GM21390 (cell line): Measurements from ENCODE around the gene SLC25A26.
A peak's percentile ranks its signal among the peaks of the same experiment; 100 is the strongest.

Source experiments
- ATAC-seq: cut with Tn5 transposase; IDR thresholded peaks from one replicate; pipeline ENCODE4 v1.9.1; 2021; ENCODE audit not compliant: unreplicated experiment

The SLC25A26 gene

GRCh38 chr3:66317750-66318376 is 97.1 kb downstream of the SLC25A26 start:
- ATAC-seq = no peak

GRCh38 chr3:66320390-66320789 is 99.6 kb downstream of the SLC25A26 start:
- no peak for ATAC-seq

- no peak for ATAC-seq
Measured at GRCh38 chr3:66322436-66322835, 101.6 kb downstream of the SLC25A26 start.

- no peak for ATAC-seq
Measured at GRCh38 chr3:66326340-66326739, 105.5 kb downstream of the SLC25A26 start.

GRCh38 chr3:66335671-66336070 is 114.9 kb downstream of the SLC25A26 start:
- ATAC-seq = no peak

- no peak for ATAC-seq
Measured at GRCh38 chr3:66336333-66336766, 115.5 kb downstream of the SLC25A26 start.

GRCh38 chr3:66338927-66339326 is 118.1 kb downstream of the SLC25A26 start:
- no peak for ATAC-seq

GRCh38 chr3:66342717-66343356 is 122.0 kb downstream of the SLC25A26 start:
- no peak for ATAC-seq

GRCh38 chr3:66344391-66344811 is 123.6 kb downstream of the SLC25A26 start:
- no peak for ATAC-seq

GRCh38 chr3:66344848-66345578 is 124.2 kb downstream of the SLC25A26 start:
- ATAC-seq = no peak

- ATAC-seq = no peak
Measured at GRCh38 chr3:66348704-66349103, 127.9 kb downstream of the SLC25A26 start.

GRCh38 chr3:66350601-66351000 is 129.8 kb downstream of the SLC25A26 start:
- no peak for ATAC-seq

- no peak for ATAC-seq
Measured at GRCh38 chr3:66353039-66353438, 132.2 kb downstream of the SLC25A26 start.

- no peak for ATAC-seq
Measured at GRCh38 chr3:66353530-66353929, 132.7 kb downstream of the SLC25A26 start.

- no peak for ATAC-seq
Measured at GRCh38 chr3:66354001-66354400, 133.2 kb downstream of the SLC25A26 start.

- ATAC-seq = peak; percentile 67
Measured at GRCh38 chr3:66355394-66355793, 134.6 kb downstream of the SLC25A26 start.

GRCh38 chr3:66355997-66356396 is 135.2 kb downstream of the SLC25A26 start:
- ATAC-seq = no peak

GRCh38 chr3:66361356-66361755 is 140.6 kb downstream of the SLC25A26 start:
- ATAC-seq = no peak

GRCh38 chr3:66362541-66362941 is 141.7 kb downstream of the SLC25A26 start:
- ATAC-seq = no peak

- ATAC-seq = no peak
Measured at GRCh38 chr3:66363148-66363547, 142.3 kb downstream of the SLC25A26 start.

- ATAC-seq = no peak
Measured at GRCh38 chr3:66365080-66365479, 144.3 kb downstream of the SLC25A26 start.

- no peak for ATAC-seq
Measured at GRCh38 chr3:66366747-66367146, 145.9 kb downstream of the SLC25A26 start.
